HL-60/S4 (cell line): Measurements from ENCODE around the gene EMX1.

Experiments used
- in situ Hi-C: fragments of 300-500 bp; cut with MboI; formaldehyde crosslinking; loops from 2 replicates; pipeline ENCODE4 v1.14.3; 2022; ENCODE audit warnings: low sequenced_read_pairs

Gene EMX1

GRCh38 chr2:72921853-72922252 is 4.5 kb downstream of the EMX1 start:
- in situ Hi-C loops, result no loop called here

- in situ Hi-C loops, result no loop called here
Measured at GRCh38 chr2:72923833-72924352, 6.6 kb downstream of the EMX1 start.

DNA sequence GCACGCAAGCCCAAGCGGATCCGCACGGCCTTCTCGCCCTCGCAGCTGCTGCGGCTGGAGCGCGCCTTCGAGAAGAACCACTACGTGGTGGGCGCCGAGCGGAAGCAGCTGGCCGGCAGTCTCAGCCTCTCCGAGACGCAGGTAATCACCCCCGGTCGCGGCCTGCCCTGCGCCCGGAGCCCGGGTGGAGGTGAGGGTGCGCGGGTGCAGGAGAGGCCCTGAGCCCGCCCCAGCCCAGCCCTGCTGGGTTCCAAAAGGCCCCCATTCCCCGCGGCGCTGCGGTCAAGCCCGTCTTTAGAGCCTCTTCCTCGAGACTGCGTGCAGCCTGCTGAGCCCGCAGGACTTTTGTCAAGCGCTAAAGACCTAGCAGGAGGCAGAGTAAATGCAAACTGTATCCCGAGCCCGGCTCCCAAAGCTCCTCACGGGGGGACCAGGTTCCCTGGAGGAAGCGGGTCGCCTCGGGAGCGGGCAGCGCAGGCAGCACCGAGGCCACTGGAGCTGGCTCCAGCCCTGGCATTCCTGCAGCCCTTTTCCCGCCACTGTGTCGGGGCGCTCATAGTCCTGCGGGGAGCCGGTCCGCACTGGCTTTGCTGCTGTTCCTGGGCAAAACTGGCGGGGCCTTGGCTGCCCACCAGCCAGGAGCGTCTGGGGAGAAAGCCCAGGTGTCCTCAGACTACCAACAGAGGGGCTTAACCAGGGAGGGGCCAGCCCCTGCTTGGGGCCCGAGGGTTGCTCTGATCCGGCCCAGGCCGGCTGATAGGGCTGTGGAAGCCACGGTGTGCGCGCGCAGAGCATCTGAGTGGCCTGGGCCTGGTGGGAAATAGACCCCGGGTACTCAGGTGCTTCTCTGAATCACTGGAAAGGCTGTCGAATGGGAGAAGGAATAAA is 7.3 kb downstream of the EMX1 start:
- in situ Hi-C loops, result no loop called here

- in situ Hi-C loops, result no loop called here
Measured at GRCh38 chr2:72925328-72925943, 8.1 kb downstream of the EMX1 start.

DNA sequence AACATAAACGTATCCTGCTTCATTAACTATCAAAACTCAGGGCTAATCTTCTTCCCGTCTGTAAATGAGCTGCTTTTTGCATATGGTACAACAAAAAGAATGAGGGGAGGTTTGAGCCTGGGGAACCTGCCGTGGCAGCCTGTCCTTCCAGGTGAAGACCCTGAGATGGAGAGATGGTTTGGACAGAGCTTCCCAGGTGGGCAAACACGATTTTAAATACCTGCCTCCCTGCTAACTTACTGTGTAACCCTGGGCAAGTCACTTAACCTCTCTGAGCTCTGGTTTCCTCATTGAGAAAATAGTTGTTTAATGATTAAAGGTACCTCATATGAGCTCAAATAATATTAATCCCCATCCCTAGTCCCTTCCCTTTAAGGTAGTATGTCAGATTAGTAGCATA is 9.0 kb downstream of the EMX1 start:
- in situ Hi-C loops, result no loop called here

GRCh38 chr2:72926811-72927465 is 9.6 kb downstream of the EMX1 start:
- in situ Hi-C loops, result no loop called here

DNA sequence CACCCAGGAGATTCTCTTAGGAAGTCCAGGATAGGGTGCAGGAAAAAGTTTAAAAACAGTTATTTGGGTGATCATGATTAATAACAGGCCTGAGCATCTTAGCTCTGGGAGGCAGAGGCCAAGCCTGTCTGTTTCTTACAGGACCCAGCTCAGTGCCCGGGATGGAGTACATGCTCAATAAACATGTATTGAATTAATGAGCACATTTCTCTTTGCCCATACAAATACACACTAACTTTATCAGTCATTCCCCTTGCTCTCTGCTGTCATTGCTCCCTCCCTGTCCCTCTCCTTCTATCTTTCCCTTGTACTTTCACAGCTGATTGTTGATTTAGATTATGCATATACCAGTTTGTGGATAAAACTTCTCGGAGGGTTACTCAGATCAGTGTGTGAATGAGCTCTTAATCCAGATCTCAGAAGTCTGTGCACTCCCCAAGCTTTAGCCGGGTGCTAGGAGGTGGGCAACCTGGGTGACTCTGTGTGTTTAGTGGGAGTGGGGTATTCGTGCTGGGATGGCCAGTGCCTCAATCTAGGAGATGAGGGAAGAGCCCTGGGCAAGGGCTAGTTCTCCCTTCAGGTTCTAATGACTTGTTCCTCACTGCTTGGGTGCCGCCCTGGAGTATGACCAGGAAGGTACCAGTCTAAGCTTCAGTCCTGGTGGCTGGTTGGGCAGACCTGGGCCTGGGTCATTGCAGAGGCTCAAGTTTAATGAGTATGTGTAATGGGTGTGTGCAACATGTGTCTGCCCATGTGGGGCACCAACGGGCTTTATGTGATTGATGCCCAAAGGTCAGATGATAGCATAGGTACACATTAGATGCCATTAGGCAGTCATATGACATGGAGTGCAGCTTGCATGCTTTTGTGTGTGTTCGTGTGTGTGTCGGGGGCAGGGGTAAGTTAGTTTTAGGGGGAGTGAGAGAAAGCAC is 10.6 kb downstream of the EMX1 start:
- in situ Hi-C loops, result no loop called here

GRCh38 chr2:72929010-72929409 is 11.7 kb downstream of the EMX1 start:
- in situ Hi-C loops, result no loop called here

DNA sequence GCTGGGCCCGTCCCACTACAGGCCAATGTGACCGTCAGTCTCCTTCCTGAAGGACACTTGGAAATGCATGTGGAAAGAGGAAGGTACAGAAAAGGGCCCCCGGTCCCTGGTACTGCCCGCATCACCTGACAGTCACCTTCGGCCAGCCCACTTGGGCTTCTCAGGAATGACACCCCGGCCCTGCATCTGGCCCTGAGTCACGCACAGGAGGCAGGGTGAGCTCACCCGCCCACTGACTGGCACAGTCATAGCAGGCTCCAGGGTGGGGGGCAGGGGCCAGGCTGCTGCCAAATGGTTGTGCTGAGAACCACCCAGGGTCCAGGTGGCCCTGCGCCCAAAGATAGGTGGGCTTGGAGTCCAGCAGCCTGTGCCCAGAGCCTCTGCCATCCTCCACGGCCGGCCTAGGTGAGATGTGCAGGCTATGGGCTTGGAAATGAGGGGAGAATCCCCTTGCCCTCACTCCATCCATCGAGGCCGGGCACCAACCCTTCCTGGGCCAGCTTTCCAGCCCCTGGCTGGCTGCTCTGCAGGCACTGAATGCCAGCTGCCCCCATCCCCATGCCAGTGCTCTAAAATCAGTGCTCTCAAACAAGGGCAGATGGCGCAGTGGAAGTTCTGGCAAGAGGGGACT is 14.1 kb downstream of the EMX1 start:
- in situ Hi-C loops, result no loop called here

DNA sequence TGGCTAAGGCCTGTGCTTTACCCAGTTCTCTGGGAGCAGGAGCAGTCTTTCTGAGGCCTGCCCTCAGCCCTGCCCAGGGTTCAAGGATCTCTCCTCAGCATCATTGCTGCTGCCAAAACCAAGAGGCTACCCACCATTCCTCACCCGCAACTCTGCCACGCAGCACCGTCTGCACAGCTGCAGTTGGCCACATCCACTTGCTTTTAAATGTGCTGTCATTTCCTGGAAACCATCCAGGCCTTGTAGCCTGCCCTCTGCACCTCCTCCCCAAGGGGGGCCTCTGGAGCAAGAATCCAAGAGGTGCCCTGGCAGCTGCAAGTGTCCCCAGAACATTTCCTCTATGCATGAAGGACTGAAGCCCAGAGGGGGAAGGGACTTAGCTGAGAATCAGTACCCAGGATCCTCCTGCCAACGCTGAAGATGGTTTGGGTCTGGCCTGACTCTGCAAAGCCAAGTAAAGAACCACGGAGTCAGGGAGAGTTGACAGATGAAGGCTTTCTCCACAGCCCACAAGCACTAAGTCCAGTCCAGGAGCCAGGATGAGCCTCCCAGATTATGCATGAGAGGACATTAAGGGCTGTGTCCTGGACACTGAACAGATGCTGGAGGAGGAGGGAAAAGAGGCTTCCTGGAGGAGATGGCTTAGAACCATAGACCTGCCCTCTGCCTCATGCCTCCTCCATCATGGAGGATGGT is 14.9 kb downstream of the EMX1 start:
- in situ Hi-C loops, result no loop called here

DNA sequence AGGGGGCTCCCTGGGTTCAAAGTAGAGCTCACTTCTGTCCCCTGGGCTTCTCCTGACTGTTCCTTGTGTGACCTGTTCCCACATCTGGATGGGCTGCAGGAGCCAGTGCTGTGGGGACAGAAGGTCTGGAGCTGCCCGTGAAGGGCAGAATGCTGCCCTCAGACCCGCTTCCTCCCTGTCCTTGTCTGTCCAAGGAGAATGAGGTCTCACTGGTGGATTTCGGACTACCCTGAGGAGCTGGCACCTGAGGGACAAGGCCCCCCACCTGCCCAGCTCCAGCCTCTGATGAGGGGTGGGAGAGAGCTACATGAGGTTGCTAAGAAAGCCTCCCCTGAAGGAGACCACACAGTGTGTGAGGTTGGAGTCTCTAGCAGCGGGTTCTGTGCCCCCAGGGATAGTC is 15.5 kb downstream of the EMX1 start:
- in situ Hi-C loops, result no loop called here

GRCh38 chr2:72933207-72933606 is 15.9 kb downstream of the EMX1 start:
- in situ Hi-C loops, result no loop called here

DNA sequence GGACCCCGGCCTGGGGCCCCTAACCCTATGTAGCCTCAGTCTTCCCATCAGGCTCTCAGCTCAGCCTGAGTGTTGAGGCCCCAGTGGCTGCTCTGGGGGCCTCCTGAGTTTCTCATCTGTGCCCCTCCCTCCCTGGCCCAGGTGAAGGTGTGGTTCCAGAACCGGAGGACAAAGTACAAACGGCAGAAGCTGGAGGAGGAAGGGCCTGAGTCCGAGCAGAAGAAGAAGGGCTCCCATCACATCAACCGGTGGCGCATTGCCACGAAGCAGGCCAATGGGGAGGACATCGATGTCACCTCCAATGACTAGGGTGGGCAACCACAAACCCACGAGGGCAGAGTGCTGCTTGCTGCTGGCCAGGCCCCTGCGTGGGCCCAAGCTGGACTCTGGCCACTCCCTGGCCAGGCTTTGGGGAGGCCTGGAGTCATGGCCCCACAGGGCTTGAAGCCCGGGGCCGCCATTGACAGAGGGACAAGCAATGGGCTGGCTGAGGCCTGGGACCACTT is 16.4 kb downstream of the EMX1 start:
- in situ Hi-C loops, result no loop called here

DNA sequence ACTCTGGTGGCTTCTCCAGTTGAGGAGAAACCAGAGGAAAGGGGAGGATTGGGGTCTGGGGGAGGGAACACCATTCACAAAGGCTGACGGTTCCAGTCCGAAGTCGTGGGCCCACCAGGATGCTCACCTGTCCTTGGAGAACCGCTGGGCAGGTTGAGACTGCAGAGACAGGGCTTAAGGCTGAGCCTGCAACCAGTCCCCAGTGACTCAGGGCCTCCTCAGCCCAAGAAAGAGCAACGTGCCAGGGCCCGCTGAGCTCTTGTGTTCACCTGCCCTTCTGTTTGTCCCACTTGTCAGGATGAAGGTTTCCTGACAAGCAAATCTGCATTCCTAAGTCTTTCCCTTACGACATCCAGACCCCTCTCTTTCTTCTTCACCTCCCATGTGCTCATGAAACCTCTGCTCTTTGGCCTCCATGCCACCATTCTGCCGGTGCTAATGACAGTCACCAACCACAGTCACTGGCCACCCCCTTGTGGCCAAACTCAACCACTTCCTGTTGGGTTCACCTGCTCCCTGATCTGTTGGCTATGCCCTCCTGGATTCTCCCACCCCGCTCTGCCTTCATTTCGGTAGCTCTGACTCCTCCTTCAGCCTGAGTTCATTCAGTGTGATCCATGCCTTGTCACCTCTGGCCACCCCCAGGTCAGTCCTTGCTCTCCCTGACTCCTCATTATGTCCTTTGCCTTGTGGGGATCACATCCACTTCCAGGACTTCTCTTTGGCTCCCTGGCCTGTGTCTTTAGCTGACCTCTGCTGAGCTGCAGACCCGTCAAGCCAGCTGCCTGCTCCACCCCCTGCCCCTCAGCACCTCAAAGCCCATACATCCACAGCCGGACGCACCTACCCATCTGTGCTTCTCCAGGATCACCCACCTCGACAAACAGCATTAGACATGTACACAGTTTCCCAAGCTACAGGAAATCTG is 17.6 kb downstream of the EMX1 start:
- in situ Hi-C loops, result no loop called here

DNA sequence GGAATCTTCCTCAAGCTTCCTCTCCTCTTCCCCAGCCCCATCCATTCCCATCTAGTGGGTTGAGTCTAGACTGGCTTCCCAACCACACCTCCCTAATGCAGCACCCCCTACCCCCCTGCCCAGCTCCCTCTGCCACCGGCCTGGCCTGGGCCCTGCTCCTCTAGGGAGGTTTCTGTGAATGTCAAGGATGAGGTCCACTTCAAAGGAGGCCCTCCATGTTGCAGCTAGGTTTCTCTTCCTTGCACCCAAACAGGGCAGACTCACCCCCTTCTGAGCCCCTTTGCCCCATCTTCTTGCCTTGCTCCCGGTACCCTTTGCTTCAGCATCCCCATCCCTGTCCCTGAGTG is 18.3 kb downstream of the EMX1 start:
- in situ Hi-C loops, result no loop called here

- in situ Hi-C loops, result no loop called here
Measured at GRCh38 chr2:72936660-72937355, 19.5 kb downstream of the EMX1 start.

GRCh38 chr2:72937356-72937669 is 20.0 kb downstream of the EMX1 start:
- in situ Hi-C loops, result no loop called here

DNA sequence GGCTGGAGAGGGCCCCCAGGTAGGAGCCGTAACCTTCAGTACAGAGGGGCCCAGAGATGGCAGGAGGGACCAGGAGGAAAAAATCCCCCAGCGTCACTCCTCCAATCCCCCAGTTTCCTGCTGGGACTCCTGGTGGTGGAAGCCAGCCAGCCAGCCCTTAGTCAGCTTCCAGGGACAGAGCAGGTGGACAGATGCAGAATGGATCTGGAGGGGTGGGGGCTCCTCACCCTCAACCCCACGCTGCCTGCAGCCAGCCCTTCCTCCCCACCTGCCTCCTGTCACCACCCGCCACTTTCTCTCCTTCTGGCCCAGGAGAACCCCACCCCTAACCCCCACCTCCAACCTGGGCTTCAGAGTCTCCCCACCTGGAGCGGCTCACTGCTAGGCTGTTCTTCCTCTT is 21.1 kb downstream of the EMX1 start:
- in situ Hi-C loops, result no loop called here
